IMR-90 (cell line): ENCODE measurements around the gene B4GALT5. TPM values are rescaled to one million over a fixed set of nuclear protein-coding genes. Genes with fewer than 3 reads are reported as not detected.
"Not testable (repeated sequence)": the region's sequence is repeated elsewhere in the genome, so short reads cannot be mapped to it uniquely, and the experiment has no call there.

Source experiments
- ATAC-seq: fragments of 200-7000 bp; cut with Tn5 transposase; 2 replicates; pipeline ENCODE4 v1.9.1; 2020; ENCODE audit warnings: low read depth, mild to moderate bottlenecking, moderate library complexity
- BruUV-seq: library from RNA; stranded (reverse); fragments of 400-500 nt; replicated peaks from 2 replicates; lab custom pipeline; 2021; lab: Mats Ljungman, UMichigan
- CTCF ChIA-PET: fragments of 300-600 bp; formaldehyde crosslinking; extraction: SDS; loops from one replicate; lab custom pipeline; 2021; ENCODE audit warnings: antibody characterized with exemption; lab: Yijun Ruan, JAX
- POLR2A ChIA-PET: fragments of 300-600 bp; sonication (Branson Sonifier 250); formaldehyde crosslinking; loops from one replicate; lab custom pipeline; 2022; ENCODE audit warnings: antibody characterized with exemption; ENCODE audit not compliant: unreplicated experiment; lab: Charles Lee
- DNase-seq: peaks from one replicate; pipeline ENCODE4 v3.0.0; 2013
- H2AFZ ChIP-seq: replicated peaks from 2 replicates; pipeline ENCODE3; 2013; ENCODE audit warnings: low read length, mild to moderate bottlenecking; ENCODE audit not compliant: poor library complexity
- H2AK5ac ChIP-seq: 2 replicates; pipeline ENCODE4 v1.6.1; 2013; ENCODE audit warnings: low read depth, low read length, inconsistent platforms
- H2AK9ac ChIP-seq: replicated peaks from 2 replicates; pipeline ENCODE3; 2013; ENCODE audit warnings: mild to moderate bottlenecking, low read depth, low read length, moderate library complexity; ENCODE audit not compliant: poor library complexity
- H2BK120ac ChIP-seq: 2 replicates; pipeline ENCODE4 v1.6.1; 2013; ENCODE audit warnings: low read depth, low read length, inconsistent platforms
- H2BK15ac ChIP-seq: 3 replicates; pipeline ENCODE4 v1.6.1; 2013; ENCODE audit warnings: low read depth, low read length, inconsistent platforms
- H2BK20ac ChIP-seq: 2 replicates; pipeline ENCODE4 v1.6.1; 2013; ENCODE audit warnings: low read depth, mild to moderate bottlenecking, inconsistent platforms, low read length, moderate library complexity
- H2BK5ac ChIP-seq: 2 replicates; pipeline ENCODE4 v1.6.1; 2013; ENCODE audit warnings: mild to moderate bottlenecking, low read depth, low read length, inconsistent platforms; ENCODE audit not compliant: poor library complexity, severe bottlenecking
- H3K14ac ChIP-seq: replicated peaks from 2 replicates; pipeline ENCODE4 v1.6.1; 2013; ENCODE audit warnings: low read depth, low read length, inconsistent platforms
- H3K18ac ChIP-seq: 2 replicates; pipeline ENCODE4 v1.6.1; 2013; ENCODE audit warnings: low read depth, low read length, control low read depth
- H3K23ac ChIP-seq: 2 replicates; pipeline ENCODE4 v1.6.1; 2013; ENCODE audit warnings: low read depth, low read length, inconsistent platforms
- H3K27ac ChIP-seq: 2 replicates; pipeline ENCODE4 v1.5.1; 2013; ENCODE audit warnings: mild to moderate bottlenecking, control low read depth, low read length; ENCODE audit not compliant: insufficient read depth
- H3K27me3 ChIP-seq: 2 replicates; pipeline ENCODE4 v1.6.1; 2013; ENCODE audit warnings: low read length; ENCODE audit not compliant: control insufficient read depth, insufficient read depth
- H3K36me3 ChIP-seq: 2 replicates; pipeline ENCODE4 v1.6.1; 2013; ENCODE audit warnings: low read length, mixed read lengths; ENCODE audit not compliant: control insufficient read depth, insufficient read depth
- H3K4ac ChIP-seq: 2 replicates; pipeline ENCODE4 v1.6.1; 2013; ENCODE audit warnings: low read depth, low read length, inconsistent platforms
- H3K4me1 ChIP-seq: 2 replicates; pipeline ENCODE4 v1.6.1; 2013; ENCODE audit warnings: low read length, mixed read lengths; ENCODE audit not compliant: control insufficient read depth, insufficient read depth
- H3K4me2 ChIP-seq: 2 replicates; pipeline ENCODE4 v1.6.1; 2013; ENCODE audit warnings: low read depth, mild to moderate bottlenecking, control low read depth, low read length, moderate library complexity
- H3K4me3 ChIP-seq: 2 replicates; pipeline ENCODE4 v1.5.1; 2013; ENCODE audit warnings: low read depth, mild to moderate bottlenecking, control low read depth, low read length, moderate library complexity; ENCODE audit not compliant: insufficient read depth
- H3K56ac ChIP-seq: 2 replicates; pipeline ENCODE4 v1.6.1; 2013; ENCODE audit warnings: low read length, inconsistent platforms; ENCODE audit not compliant: insufficient read depth; ENCODE audit errors: extremely low read depth
- H3K79me1 ChIP-seq, 2 experiments: 2 replicates each; pipeline ENCODE4 v1.6.1; 2013; ENCODE audit warnings: low read length in 2 of 2, inconsistent platforms in 1 of 2, low read depth in 1 of 2
- H3K9ac ChIP-seq: 2 replicates; pipeline ENCODE4 v1.6.1; 2013; ENCODE audit warnings: low read depth, low read length, control low read depth
- H3K9me1 ChIP-seq: 2 replicates; pipeline ENCODE4 v1.6.1; 2013; ENCODE audit warnings: low read length, inconsistent platforms; ENCODE audit not compliant: insufficient read depth
- H3K9me3 ChIP-seq: 2 replicates; pipeline ENCODE4 v1.6.1; 2013; ENCODE audit warnings: low read length; ENCODE audit not compliant: control insufficient read depth, insufficient read depth
- H4K20me1 ChIP-seq: 2 replicates; pipeline ENCODE4 v1.6.1; 2013; ENCODE audit warnings: low read length, inconsistent platforms; ENCODE audit not compliant: insufficient read depth
- H4K5ac ChIP-seq: 2 replicates; pipeline ENCODE4 v1.6.1; 2013; ENCODE audit warnings: mild to moderate bottlenecking, low read depth, low read length, control low read depth
- H4K8ac ChIP-seq, 2 experiments: 2 replicates each; pipeline ENCODE4 v1.6.1; 2013; ENCODE audit warnings: low read depth in 2 of 2, low read length in 2 of 2, control low read depth in 1 of 2, inconsistent platforms in 1 of 2
- H4K91ac ChIP-seq: 2 replicates; pipeline ENCODE4 v1.6.1; 2013; ENCODE audit warnings: low read depth, low read length, inconsistent platforms; ENCODE audit not compliant: insufficient read depth
- RFX5 ChIP-seq: IDR thresholded peaks from 2 replicates; pipeline ENCODE4 v1.8.0; 2012; ENCODE audit warnings: low read depth, mild to moderate bottlenecking, low read length, moderate library complexity
- WGBS, 2 experiments: methylation state at CpG; one replicate each; pipeline versions ENCODE4 v1.1.5 to v1.1.7; 2013; ENCODE audit warnings: missing lambda C conversion rate in 2 of 2; ENCODE audit not compliant: insufficient read length in 1 of 2; ENCODE audit errors: extremely low coverage in 2 of 2; 5-methylcytosine and 5-hydroxymethylcytosine counted together
- dilution Hi-C: fragments of 300-500 bp; cut with HindIII; formaldehyde crosslinking; loops from one replicate; pipeline ENCODE4 v1.14.3; 2018; ENCODE audit warnings: low sequenced_read_pairs; ENCODE audit not compliant: unreplicated experiment
- in situ Hi-C: fragments of 300-500 bp; cut with MboI; formaldehyde crosslinking; loops from 3 replicates; pipeline ENCODE4 v1.14.3; 2019; ENCODE audit warnings: low sequenced_read_pairs, inconsistent platforms, mixed read lengths
- intact Hi-C: fragments of 100-400 bp; cut with micrococcal nuclease; formaldehyde crosslinking; loops from 2 replicates; pipeline ENCODE4 v1.10.0; 2022
- polyA plus RNA-seq, 3 experiments: library from polyadenylated mRNA; depleted of rRNA; stranded (reverse); fragments of >200 nt; gene quantifications; 2 replicates each; pipeline ENCODE4 v1.2.3, GENCODE V29; 2012; ENCODE audit warnings: low replicate concordance in 1 of 3
- total RNA-seq: library from RNA; depleted of rRNA; stranded (reverse); fragments of >200 nt; gene quantifications from 2 replicates; pipeline ENCODE4 v1.2.3, GENCODE V29; 2012

Gene B4GALT5
- total and polyA plus RNA-seq, 2 of the 4 experiments (the other 2 are of a cell fraction): 11.3 to 20.4 TPM

DNA sequence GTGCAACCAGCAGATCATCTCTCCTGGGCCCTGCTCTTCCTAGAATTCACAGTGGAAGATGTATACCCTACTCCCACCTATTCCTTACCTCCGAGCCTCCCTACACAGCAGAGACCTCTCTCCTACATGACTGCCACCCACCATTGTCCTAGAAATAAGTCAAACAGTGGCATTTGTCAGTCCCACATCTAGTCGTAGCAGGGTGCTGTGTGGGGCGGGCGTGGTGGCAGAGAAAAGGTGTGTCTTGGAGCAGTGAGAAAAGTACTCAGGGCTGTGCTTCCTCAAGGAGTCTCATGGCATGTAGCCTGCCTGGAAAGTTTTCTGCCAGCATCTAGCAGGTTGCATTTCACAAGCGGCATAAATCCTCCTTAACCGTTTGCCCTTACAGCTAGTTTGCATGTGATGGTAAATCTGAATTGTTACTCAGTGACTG, 86.3 kb downstream of the B4GALT5 start:
- in situ Hi-C loops (no loop called here), dilution Hi-C loops (no loop called here), intact Hi-C loops (no loop called here)
- Histone ChIP-seq H3K14ac (no peak overlapping the region), H2BK120ac (no peak overlapping the region), H4K5ac (no peak overlapping the region), H3K9ac (no peak overlapping the region), H2AFZ (no peak overlapping the region), H3K9me1 (no peaks in the 10 kb centered on the region), H3K23ac (no peak overlapping the region), H2BK5ac (no peak overlapping the region), H3K18ac (no peak overlapping the region), H2AK9ac (no peak overlapping the region), H3K36me3 (no peaks in the 10 kb centered on the region), H3K4ac (no peak overlapping the region), H3K79me1 (no peaks in the 10 kb centered on the region), H4K91ac (no peak overlapping the region), H3K56ac (no peak overlapping the region), H3K27ac (no peak overlapping the region), H2AK5ac (no peak overlapping the region), H2BK15ac (no peak overlapping the region), H3K4me2 (no peak overlapping the region), H3K27me3 (peaks cover 20% of the 10 kb centered on the region), H4K20me1 (no peaks in the 10 kb centered on the region), H3K9me3 (peaks cover 8% of the 10 kb centered on the region), H2BK20ac (no peak overlapping the region), H3K4me1 (no peaks in the 10 kb centered on the region), H3K4me3 (no peak overlapping the region), H4K8ac (no peak overlapping the region)
- TF ChIP-seq RFX5: no peak
- no peak for DNase-seq
- CTCF ChIA-PET: no interaction called here
- WGBS, 2 experiments: no CpG with 5 or more reads among the region's 6 CpGs
- BruUV-seq: no TSS peak
- ATAC-seq: no peak
- POLR2A ChIA-PET: interaction anchor here (0.6 kb wide), 1 partner anchor 186 kb away, joined by 4 read pairs; no protein-coding TSS in a partner anchor

DNA sequence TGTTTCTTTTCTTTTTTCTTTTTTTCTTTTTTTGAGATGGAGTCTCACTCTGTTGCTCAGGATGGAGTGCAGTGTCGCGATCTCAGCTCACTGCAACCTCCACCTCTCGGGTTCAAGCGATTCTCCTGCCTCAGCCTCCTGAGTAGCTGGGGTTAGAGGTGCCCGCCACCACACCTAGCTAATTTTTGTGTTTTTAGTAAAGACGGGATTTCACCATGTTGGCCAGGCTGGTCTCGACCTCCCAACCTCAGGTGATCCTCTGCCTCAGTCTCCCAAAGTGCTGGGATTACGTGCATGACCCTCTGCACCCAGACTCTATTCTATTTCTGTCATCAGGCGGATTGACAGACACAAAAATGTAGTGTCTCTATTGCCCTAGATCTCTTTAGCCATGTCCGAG, 88.7 kb downstream of the B4GALT5 start:
- H4K8ac ChIP-seq, H3K4me3 ChIP-seq, H3K4me2 ChIP-seq, H2BK120ac ChIP-seq, ATAC-seq, H3K23ac ChIP-seq, H3K18ac ChIP-seq, H4K91ac ChIP-seq, H3K14ac ChIP-seq, H3K56ac ChIP-seq, H2AK9ac ChIP-seq, H2BK5ac ChIP-seq, H2AFZ ChIP-seq, H3K27ac ChIP-seq, POLR2A ChIA-PET, H3K9me1 ChIP-seq, H2BK15ac ChIP-seq, DNase-seq, H4K5ac ChIP-seq, H2BK20ac ChIP-seq, H3K79me1 ChIP-seq, H3K36me3 ChIP-seq, CTCF ChIA-PET, BruUV-seq, H3K9ac ChIP-seq, H2AK5ac ChIP-seq, H4K20me1 ChIP-seq, intact Hi-C loops, H3K4me1 ChIP-seq, dilution Hi-C loops, H3K4ac ChIP-seq: not testable (repeated sequence)
- no CpG with 5 or more reads among the region's 10 CpGs for WGBS, 2 experiments
- peaks cover 17% of the 10 kb centered on the region for H3K9me3 ChIP-seq
- peaks cover 24% of the 10 kb centered on the region for H3K27me3 ChIP-seq
- in situ Hi-C loops: loop anchor here (25.0 kb wide), 1 partner anchor 462 kb away; no protein-coding TSS in a partner anchor
